Stimulated activated memory B cell treated with anti-CD40 and anti-IgM and Interleukin-4, amounts not matched to agents 10 μg/mL and 1 μg/mL and 100 μg/mL, for 72 hours (primary cell): ENCODE measurements around the gene GAB1.

Source experiments
- ATAC-seq: fragments of 150-1000 bp; cut with Tn5 transposase; 2 replicates; pipeline ENCODE4 v1.10.0; 2021
- H3K27ac Mint-ChIP-seq: one replicate; pipeline ENCODE4 v1.8.0; 2022; ENCODE audit warnings: mild to moderate bottlenecking, mixed read lengths
- H3K27me3 Mint-ChIP-seq: one replicate; pipeline ENCODE4 v1.8.0; 2022; ENCODE audit warnings: mixed read lengths
- H3K36me3 Mint-ChIP-seq: one replicate; pipeline ENCODE4 v1.8.0; 2022; ENCODE audit warnings: mixed read lengths
- H3K4me1 Mint-ChIP-seq: one replicate; pipeline ENCODE4 v1.8.0; 2022; ENCODE audit warnings: mixed read lengths
- H3K4me3 Mint-ChIP-seq: one replicate; pipeline ENCODE4 v1.8.0; 2022; ENCODE audit warnings: mild to moderate bottlenecking, moderate library complexity, mixed read lengths
- H3K9me3 Mint-ChIP-seq: one replicate; pipeline ENCODE4 v1.8.0; 2022; ENCODE audit warnings: mixed read lengths

GAB1 gene

DNA sequence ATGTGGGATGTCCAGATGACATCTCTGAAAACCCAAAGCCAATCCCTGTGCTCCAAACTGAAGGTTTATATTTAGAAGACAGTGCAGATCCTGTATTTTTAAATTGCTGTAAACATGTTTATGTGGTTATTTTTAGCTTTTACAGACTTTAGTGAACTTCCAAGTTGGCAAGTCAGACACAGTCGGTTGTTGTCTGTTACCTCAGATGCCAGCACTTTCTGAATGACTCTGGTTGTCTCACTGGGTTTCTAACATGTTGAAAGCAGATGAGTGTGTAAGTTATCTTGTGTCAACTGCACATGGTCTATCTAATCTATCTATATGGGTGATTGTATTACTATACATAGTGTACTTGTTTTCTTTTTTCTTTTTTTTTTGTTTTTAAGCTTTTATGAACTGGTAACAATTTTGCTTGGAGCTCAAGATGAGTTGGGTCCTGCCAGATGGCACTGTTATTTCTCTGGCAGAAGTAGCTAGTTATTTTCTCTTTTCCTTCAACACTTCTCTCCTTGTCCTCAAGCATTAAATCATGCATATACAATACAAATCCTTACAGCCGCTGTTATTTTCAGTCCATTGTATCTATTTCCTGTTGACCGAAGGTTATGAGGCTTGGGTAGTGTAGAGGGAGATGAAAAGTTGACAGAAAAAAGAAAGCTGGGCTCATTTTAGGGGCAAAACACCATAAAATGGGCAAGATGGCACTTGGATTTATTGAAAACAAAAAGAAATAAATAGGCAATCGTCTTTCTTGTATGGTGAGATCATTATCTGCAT, 66.3 kb downstream of the GAB1 start:
- Mint-ChIP-seq H3K27ac (no peak overlapping the region), H3K4me3 (peak overlapping the region; percentile 64), H3K4me1 (peaks cover 44% of the 10 kb centered on the region), H3K9me3 (no peaks in the 10 kb centered on the region), H3K27me3 (no peaks in the 10 kb centered on the region), H3K36me3 (no peaks in the 10 kb centered on the region)
- ATAC-seq = peak; percentile 45

DNA sequence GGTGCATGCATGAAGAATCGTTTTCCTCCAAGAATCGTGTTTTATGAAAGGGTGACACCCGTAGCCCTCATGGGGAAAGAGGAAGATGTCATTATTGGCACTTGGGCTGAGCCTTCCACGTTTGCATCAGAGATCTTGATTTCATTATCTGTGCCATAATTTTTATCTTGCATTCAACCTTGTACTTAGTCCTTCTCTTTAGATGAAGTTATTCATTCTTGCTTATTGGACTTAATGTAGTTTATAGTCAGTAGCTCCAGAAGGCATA, 66.8 kb downstream of the GAB1 start:
- no peaks in the 10 kb centered on the region for H3K36me3 Mint-ChIP-seq
- H3K9me3 Mint-ChIP-seq = no peaks in the 10 kb centered on the region
- peak overlapping the region; percentile 64 for H3K4me3 Mint-ChIP-seq
- ATAC-seq = no peak
- no peak overlapping the region for H3K27ac Mint-ChIP-seq
- H3K27me3 Mint-ChIP-seq = no peaks in the 10 kb centered on the region
- peaks cover 44% of the 10 kb centered on the region for H3K4me1 Mint-ChIP-seq

DNA sequence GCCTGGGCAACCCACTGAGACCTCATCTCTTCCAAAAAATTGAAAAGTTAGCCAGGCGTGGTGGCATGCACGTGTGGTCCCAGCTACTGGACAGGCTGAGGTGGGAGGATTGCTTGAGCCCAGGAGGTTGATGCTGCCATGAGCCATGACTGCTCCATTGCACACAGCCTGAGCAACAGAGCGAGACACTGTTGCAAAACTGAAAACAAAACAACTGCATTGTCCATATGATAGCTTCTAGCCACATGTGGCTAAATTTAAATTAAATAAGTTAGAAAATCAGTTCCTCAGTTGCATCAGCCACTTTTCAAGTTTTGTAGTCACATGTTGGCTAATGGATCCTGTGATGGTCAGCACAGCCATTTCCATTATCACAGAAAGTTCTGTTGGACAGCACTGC, 67.9 kb downstream of the GAB1 start:
- ATAC-seq = peak; percentile 65
- Mint-ChIP-seq H3K27ac (no peak overlapping the region), H3K36me3 (no peaks in the 10 kb centered on the region), H3K4me1 (peaks cover 41% of the 10 kb centered on the region), H3K9me3 (no peaks in the 10 kb centered on the region), H3K4me3 (no peak overlapping the region), H3K27me3 (peaks cover 10% of the 10 kb centered on the region)

DNA sequence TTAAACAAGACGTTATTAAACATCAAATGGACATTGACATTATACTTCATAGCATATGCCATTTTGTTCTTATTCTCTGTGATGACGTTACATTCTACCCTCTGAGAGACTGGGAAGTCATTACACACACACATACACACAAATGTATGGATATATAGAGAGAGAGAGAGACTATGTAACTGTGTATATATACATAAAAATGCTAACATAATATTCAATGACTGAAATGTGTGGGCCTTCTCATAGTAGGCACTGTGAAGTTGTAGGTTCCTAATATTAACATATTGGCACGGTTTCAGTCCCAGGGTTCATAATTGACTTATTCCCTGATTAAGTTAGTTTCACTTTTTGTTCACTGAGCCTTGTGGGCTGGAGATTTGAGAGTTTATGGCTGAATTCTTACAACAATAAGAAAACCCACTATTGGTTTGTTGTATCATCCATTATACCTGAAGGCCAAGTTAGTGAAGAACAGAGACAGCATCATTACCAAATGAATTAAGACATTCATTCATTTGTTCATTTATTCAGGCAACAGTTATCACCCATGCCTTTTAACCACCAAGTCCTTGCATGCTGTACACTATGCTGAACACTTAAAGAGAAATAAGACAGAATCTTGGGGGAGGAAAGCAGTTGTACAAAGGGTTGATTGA, 68.5 kb downstream of the GAB1 start:
- Mint-ChIP-seq H3K27me3 (peaks cover 14% of the 10 kb centered on the region), H3K9me3 (no peaks in the 10 kb centered on the region), H3K36me3 (no peaks in the 10 kb centered on the region), H3K4me3 (no peak overlapping the region), H3K27ac (no peak overlapping the region), H3K4me1 (peaks cover 41% of the 10 kb centered on the region)
- ATAC-seq = no peak

DNA sequence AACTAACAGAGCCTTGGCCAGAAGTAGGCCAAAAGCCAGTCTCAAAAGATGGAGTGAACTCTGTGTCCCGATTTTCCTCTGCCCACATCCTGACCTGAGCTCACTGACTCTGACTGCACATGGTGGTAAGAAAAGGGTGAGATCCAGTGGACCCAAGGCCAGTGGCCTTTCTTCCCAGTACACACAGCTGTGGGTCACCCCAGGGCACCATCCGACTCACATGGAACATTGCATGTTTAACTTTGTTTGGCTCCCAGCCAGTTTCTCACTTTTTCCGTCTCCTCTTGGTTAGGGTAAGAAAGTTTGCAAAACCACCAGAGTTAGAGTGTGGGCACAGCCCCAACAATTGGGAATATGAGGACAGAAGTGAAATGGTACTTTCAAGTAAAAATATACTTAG, 69.8 kb downstream of the GAB1 start:
- peaks cover 41% of the 10 kb centered on the region for H3K4me1 Mint-ChIP-seq
- no peaks in the 10 kb centered on the region for H3K9me3 Mint-ChIP-seq
- ATAC-seq = peak; percentile 38
- H3K36me3 Mint-ChIP-seq = no peaks in the 10 kb centered on the region
- no peak overlapping the region for H3K4me3 Mint-ChIP-seq
- no peak overlapping the region for H3K27ac Mint-ChIP-seq
- peaks cover 24% of the 10 kb centered on the region for H3K27me3 Mint-ChIP-seq

DNA sequence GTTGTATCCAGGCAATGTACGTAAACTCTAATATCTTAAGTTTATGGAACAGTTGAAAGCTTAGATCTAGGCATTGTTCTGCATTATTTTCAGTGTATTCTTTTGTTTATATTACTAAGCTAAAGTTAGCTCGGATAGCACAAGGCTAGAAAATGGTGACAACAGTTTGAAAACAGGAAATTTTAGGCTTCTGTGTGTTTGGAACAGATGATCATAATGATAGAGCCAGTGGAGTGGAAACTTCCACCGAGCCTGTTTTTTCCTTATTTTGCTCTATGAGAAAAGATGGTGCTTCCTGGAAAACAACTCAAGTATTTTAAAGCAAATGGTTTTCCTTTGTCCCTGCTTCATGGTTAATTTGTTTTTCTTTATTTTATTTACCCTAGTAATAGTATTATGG, 70.8 kb downstream of the GAB1 start:
- Mint-ChIP-seq H3K27ac (no peak overlapping the region), H3K4me1 (peaks cover 35% of the 10 kb centered on the region)

DNA sequence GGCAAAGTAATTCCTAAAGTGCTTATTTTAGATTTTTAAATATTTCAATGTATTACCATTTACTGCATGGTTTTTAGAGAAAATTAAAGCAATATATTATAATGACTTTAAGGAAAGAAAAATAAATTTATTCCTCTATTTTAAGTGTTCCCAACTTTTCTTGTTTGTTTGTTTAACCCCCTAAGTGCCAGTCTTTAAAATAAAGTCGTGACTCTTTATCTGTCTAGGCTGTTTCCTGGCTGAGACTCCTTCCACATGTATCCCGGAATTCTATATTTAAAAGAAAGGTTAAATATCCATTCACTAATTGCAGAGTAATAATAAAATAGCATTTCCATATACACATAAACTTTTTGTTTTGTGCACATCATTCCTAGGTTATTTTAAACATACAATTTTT, 71.2 kb downstream of the GAB1 start:
- peaks cover 31% of the 10 kb centered on the region for H3K4me1 Mint-ChIP-seq
- no peak overlapping the region for H3K4me3 Mint-ChIP-seq
- H3K36me3 Mint-ChIP-seq = no peaks in the 10 kb centered on the region
- no peak overlapping the region for H3K27ac Mint-ChIP-seq
- H3K27me3 Mint-ChIP-seq = peaks cover 24% of the 10 kb centered on the region
- no peaks in the 10 kb centered on the region for H3K9me3 Mint-ChIP-seq
- ATAC-seq = no peak

More for the DNA sequence above, 70.8 kb downstream of the GAB1 start:
- H3K9me3 Mint-ChIP-seq = no peaks in the 10 kb centered on the region
- no peak for ATAC-seq
- H3K4me3 Mint-ChIP-seq = no peak overlapping the region
- peaks cover 24% of the 10 kb centered on the region for H3K27me3 Mint-ChIP-seq
- H3K36me3 Mint-ChIP-seq = no peaks in the 10 kb centered on the region

DNA sequence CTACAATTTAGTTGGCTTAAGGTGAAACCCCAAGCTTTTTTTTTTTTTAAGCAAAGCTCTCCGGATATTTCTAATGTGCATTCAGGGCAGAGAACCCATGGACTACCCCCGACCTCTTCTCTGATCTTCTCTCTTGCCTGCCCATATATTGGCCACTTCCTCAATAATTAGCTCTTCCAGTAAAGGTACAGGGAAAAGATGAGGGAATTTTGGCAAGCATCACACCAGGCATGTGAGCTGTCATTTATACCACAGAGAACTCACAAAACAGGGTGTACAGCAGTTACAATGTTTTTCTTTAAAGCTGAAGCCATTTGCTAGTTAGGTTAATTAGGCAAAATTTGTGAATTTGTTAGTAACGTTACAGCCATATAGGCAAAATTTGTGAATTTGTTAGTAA, 73.3 kb downstream of the GAB1 start:
- no peak for ATAC-seq
- H3K9me3 Mint-ChIP-seq = no peaks in the 10 kb centered on the region
- H3K36me3 Mint-ChIP-seq = no peaks in the 10 kb centered on the region
- H3K27ac Mint-ChIP-seq = no peak overlapping the region
- H3K4me1 Mint-ChIP-seq = peaks cover 13% of the 10 kb centered on the region
- peaks cover 24% of the 10 kb centered on the region for H3K27me3 Mint-ChIP-seq
- no peak overlapping the region for H3K4me3 Mint-ChIP-seq

DNA sequence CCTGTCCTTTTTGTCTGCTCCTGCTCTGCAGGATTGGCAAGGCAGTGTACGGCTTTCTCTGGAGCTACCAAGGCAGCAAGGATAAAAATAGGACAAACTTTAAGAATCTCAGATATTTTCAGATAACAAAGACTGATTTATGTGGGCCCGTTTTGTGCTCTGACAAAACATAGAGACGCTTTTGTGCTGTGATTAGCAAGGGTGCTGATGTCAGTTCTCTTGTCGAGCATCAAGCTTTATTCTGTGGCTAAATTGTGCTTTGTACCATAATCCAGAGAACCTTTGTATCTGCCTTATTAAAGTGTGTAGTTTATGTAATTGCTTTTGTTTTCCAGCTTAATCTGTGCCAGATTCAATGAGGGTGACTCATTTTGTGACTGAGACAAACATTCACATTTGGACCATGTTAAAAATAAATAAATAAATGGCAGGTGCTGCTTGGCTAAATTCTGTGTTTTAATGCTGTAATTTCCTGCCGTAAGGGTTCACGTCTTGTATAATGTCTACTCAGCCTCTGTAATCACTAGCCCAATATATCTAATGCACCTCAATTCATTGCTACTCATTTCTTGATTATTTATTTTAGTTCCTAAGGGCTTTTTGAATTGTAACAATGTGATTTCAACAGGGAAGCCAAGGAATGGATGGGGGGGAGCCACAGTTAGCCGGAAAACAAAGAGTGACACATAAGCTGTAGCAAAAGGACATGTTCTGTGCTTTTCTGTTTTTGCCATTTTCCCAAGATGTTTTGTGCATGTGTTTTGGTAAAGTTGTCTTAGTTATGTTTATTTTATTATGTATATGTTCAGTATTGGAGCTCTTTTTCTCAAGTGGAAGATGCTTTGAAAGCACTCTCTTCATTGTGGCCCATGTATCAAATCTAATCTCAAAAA, 75.1 kb downstream of the GAB1 start:
- peaks cover 1% of the 10 kb centered on the region for H3K4me1 Mint-ChIP-seq
- H3K27me3 Mint-ChIP-seq = peaks cover 24% of the 10 kb centered on the region
- no peak overlapping the region for H3K4me3 Mint-ChIP-seq
- no peak for ATAC-seq
- no peaks in the 10 kb centered on the region for H3K9me3 Mint-ChIP-seq
- H3K27ac Mint-ChIP-seq = no peak overlapping the region
- no peaks in the 10 kb centered on the region for H3K36me3 Mint-ChIP-seq

DNA sequence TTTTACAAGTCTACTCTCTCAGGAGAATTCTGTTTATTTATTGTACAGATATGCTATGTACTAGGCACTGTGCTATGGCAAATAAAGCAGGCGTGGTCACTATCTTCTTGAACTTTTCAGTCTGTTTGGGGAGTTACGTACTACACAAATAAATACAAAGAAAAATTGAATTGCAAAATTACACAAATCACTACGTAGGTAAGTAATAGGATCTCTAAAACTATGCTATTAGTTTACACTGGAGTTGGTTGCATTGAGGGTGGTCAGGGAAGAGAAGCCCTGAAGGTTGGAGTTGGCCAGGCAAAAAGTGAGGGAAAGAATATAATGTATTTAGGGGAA, 75.7 kb downstream of the GAB1 start:
- Mint-ChIP-seq H3K4me1 (peaks cover under 1% of the 10 kb centered on the region), H3K4me3 (no peak overlapping the region), H3K36me3 (no peaks in the 10 kb centered on the region), H3K9me3 (no peaks in the 10 kb centered on the region), H3K27me3 (peaks cover 24% of the 10 kb centered on the region), H3K27ac (no peak overlapping the region)
- no peak for ATAC-seq

DNA sequence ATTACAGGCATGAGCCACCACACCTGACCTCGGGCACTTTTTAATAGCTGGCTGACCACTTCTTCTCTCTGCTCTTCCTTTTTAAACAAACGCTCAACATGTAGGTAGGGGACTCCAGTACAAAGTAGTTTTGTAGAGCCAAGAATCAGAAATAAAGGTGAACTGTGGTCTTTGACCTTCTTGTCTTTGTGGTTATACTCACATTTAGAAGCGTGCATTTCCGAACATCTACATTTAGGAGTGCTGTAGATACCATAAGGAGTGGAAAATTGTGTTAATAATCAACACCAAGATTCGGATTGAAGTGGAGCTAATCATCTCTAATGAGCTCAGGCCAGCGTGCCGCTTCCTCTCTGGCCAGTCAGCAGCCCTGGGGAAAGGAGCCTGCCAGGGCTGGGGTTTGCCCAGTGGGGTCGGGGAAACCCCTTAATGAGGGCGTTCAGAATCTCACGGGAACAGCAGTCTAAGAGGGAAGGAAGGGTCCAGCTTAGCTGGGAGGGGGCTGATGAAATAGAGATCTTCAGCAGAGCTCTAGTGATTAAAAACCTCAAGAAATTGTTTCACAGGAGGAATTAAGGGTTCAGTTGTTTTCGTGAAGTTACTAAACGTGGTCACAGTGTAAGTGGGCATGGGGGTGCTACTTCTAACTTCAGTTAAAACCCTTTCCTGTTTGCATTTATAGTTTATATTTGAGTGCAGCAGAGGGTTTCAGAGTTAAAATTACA, 81.2 kb downstream of the GAB1 start:
- H3K9me3 Mint-ChIP-seq = no peaks in the 10 kb centered on the region
- H3K27ac Mint-ChIP-seq = peak overlapping the region; percentile 83
- peak overlapping the region; percentile 52 for H3K4me3 Mint-ChIP-seq
- H3K27me3 Mint-ChIP-seq = no peaks in the 10 kb centered on the region
- H3K36me3 Mint-ChIP-seq = no peaks in the 10 kb centered on the region
- ATAC-seq = peak; percentile 92
- H3K4me1 Mint-ChIP-seq = peaks cover 31% of the 10 kb centered on the region

DNA sequence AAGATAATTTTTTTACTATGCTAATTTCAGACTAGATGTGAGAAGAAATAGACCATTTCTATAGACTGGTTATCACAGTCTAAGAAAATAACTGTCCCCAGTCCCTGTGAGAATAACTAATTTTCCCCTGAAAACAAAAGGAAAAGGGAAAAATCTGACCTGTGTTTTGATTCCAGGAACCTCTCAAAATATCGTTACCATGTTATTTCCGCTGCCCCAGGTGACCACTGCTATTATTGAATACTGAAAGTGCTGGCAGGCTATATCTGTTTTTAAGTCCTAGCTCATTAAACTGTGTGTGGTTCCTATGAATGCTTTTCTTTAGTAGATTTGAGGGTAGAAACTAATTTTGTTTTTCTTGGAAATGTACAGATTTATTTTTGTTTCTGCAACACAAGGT, 83.6 kb downstream of the GAB1 start:
- no peaks in the 10 kb centered on the region for H3K36me3 Mint-ChIP-seq

DNA sequence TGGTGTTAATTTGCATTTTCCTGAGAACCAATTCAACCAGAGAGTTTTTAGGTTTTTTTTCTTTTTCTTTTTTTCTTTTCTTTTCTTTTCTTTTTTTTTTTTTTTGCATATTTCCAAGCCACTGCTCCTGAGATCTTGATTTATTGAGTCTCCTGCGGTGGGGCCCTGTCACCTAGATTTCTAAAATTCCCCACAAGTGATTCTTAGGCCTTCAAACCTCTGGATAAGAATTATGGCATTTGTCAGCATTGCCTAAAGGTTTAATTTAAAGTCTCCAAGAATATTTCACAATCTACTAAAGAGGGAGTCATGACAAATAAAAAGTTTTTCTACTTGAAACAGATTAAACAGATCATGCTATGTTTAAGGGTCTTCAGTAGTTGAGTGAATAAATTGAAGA, 84.9 kb downstream of the GAB1 start:
- Mint-ChIP-seq H3K36me3 (no peaks in the 10 kb centered on the region), H3K27me3 (no peaks in the 10 kb centered on the region), H3K4me1 (peaks cover 31% of the 10 kb centered on the region), H3K27ac (no peak overlapping the region), H3K4me3 (no peak overlapping the region), H3K9me3 (no peaks in the 10 kb centered on the region)
- no peak for ATAC-seq

More for the DNA sequence above, 83.6 kb downstream of the GAB1 start:
- H3K27ac Mint-ChIP-seq = no peak overlapping the region
- no peaks in the 10 kb centered on the region for H3K9me3 Mint-ChIP-seq
- no peak overlapping the region for H3K4me3 Mint-ChIP-seq
- H3K4me1 Mint-ChIP-seq = peaks cover 31% of the 10 kb centered on the region
- ATAC-seq = no peak
- H3K27me3 Mint-ChIP-seq = no peaks in the 10 kb centered on the region

DNA sequence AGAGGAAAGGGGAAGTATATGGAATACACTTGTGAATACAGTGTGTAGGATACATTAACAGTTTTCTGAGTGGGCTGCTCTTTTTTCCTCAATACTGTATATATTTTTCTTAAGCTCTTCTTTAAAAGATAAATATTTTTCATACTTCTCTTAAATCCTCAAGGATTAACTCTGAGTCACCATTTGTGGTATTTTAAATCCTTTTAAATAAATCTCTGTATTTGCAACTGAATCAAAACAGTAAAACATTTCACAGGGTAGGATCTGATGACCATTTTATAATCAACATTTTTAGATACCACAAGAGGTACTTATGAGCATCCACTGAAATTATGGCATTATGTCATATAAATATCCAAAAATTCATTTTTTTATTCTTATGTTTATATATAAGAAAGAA, 87.6 kb downstream of the GAB1 start:
- ATAC-seq = no peak
- peaks cover 16% of the 10 kb centered on the region for H3K4me1 Mint-ChIP-seq
- H3K4me3 Mint-ChIP-seq = no peak overlapping the region
- H3K9me3 Mint-ChIP-seq = no peaks in the 10 kb centered on the region
- no peak overlapping the region for H3K27ac Mint-ChIP-seq
- no peaks in the 10 kb centered on the region for H3K36me3 Mint-ChIP-seq
- H3K27me3 Mint-ChIP-seq = no peaks in the 10 kb centered on the region

DNA sequence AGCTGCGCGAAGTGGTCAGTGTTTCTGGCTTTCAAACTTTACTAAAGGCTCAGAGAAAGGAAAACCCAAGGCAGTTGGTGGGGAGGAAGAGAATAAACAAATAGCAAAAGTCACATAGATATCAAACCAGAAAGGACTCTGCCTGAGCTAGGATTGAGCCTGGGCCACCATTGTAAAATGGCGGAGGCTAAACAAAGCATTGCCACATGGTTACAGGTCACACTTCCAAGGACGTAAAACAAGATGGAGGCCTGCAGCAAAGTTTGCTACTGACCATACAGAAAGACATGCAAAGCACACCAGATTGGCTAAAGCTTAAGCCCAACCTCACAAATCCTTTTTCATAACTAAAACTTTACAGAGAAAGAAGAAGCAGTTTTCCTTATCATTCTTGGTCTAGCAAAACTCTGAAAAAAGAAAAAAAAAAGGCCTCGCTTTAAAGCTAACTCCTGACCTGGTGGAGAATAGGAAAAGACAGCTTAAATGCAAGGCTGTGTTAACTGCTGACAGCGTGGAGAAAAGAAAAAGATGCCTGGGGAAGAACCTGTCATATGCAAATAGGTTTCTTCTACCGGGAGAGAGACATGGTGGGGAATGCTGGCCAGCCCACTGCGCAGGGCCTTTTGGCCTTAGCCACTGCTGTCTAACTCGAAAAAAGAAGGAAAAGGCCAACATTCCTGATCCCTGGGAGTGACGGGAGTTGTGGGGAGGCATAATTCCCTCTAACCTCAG, 95.0 kb downstream of the GAB1 start:
- H3K9me3 Mint-ChIP-seq = peaks cover 7% of the 10 kb centered on the region
- H3K27me3 Mint-ChIP-seq = no peaks in the 10 kb centered on the region
- H3K4me1 Mint-ChIP-seq = no peaks in the 10 kb centered on the region
- H3K27ac Mint-ChIP-seq = no peak overlapping the region
- no peak for ATAC-seq
- no peak overlapping the region for H3K4me3 Mint-ChIP-seq
- peaks cover 6% of the 10 kb centered on the region for H3K36me3 Mint-ChIP-seq
